GM12872 (cell line): ENCODE data around the gene ATP6AP2.
A peak's percentile ranks its signal among the peaks of the same experiment; 100 is the strongest.

Experiments
- CTCF ChIP-seq: IDR thresholded peaks from 3 replicates; pipeline ENCODE4 v1.5.1; 2011; ENCODE audit warnings: low read depth, mild to moderate bottlenecking, low read length, moderate library complexity; ENCODE audit not compliant: insufficient read depth

The ATP6AP2 gene

GRCh38 chrX:40563784-40564183, 17.0 kb upstream of the ATP6AP2 start:
- no peak for TF ChIP-seq CTCF

- TF ChIP-seq CTCF: no peak
Measured at GRCh38 chrX:40564447-40564846, 16.3 kb upstream of the ATP6AP2 start.

- TF ChIP-seq CTCF: no peak
Measured at GRCh38 chrX:40570346-40571093, 10.2 kb upstream of the ATP6AP2 start.

GRCh38 chrX:40571600-40571999, 9.2 kb upstream of the ATP6AP2 start:
- no peak for TF ChIP-seq CTCF

- peak; percentile 75 for TF ChIP-seq CTCF
Measured at GRCh38 chrX:40573763-40574162, 7.0 kb upstream of the ATP6AP2 start.

- no peak for TF ChIP-seq CTCF
Measured at GRCh38 chrX:40576291-40576690, 4.5 kb upstream of the ATP6AP2 start.

- no peak for TF ChIP-seq CTCF
Measured at GRCh38 chrX:40578039-40578695, 2.6 kb upstream of the ATP6AP2 start.
